ENCODE results near the gene TMX3.

Gene TMX3, protein sequence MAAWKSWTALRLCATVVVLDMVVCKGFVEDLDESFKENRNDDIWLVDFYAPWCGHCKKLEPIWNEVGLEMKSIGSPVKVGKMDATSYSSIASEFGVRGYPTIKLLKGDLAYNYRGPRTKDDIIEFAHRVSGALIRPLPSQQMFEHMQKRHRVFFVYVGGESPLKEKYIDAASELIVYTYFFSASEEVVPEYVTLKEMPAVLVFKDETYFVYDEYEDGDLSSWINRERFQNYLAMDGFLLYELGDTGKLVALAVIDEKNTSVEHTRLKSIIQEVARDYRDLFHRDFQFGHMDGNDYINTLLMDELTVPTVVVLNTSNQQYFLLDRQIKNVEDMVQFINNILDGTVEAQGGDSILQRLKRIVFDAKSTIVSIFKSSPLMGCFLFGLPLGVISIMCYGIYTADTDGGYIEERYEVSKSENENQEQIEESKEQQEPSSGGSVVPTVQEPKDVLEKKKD

DNA sequence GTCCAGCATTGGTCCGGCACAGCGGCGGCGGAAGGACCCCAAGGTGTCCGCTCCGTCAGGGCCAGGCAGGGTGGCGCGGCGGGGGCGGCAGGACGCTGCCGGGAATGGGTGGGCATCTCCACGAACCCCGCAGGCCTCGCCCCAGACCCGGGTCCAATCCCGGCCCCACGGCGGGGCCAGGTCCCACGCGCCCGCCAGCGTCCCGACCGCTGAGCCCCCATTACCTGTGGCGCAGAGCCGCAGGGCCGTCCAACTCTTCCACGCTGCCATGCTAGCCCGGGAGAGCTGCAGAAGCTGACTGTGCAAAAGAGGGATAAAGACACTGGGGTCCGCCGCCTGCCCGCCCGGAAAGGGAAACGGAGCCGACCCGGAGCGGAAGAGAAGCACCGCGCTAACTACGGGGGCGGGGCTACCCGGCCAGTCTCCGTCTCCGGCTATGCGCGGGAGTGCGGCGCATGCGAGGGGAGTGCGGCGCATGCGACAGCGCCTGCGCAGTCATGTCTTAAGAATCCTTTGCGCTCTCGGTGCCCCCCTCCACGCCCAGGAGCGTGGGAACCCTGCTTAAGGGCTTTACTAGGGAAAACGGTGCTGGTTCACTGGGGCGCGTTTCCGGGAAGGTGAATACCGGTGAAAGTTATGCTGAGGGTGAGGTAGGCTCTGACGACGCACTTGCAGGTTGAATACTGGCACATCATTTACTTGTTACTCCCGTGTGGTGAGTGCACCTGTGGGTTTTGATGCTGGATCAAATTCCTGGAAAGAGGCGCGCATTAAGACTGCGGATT is at the start of gene TMX3:
Gene TMX3 (minus strand): TSS at position 397 of the 785 bp plus-strand sequence. CDS start 127 bp downstream, at position 270.
- Histone ChIP-seq H3K27ac (peak within 1 kb of the TSS; percentile 31; the same call in 1 of the 2 replicates), H3K36me3 (ENCODE audit: insufficient read depth, low read length) (peaks cover 35% of the 10 kb centered on the region), H3K9ac (ENCODE audit: insufficient read length) (peak within 1 kb of the TSS; percentile 89), H3K4me3 (peak within 1 kb of the TSS; percentile 87), H3K9me3 (ENCODE audit: low read depth, low read length) (no peaks in the 10 kb centered on the region)
- peak; percentile 86 for TF ChIP-seq POLR2AphosphoS5 (IDR thresholded peaks at IDR 0.05; ENCODE audit: borderline replicate concordance, low read depth, low read length)
- TF ChIP-seq EZH2 (IDR thresholded peaks at IDR 0.05): no peak
- DNase-seq (ENCODE audit: low read depth, low spot score): no peak

DNA sequence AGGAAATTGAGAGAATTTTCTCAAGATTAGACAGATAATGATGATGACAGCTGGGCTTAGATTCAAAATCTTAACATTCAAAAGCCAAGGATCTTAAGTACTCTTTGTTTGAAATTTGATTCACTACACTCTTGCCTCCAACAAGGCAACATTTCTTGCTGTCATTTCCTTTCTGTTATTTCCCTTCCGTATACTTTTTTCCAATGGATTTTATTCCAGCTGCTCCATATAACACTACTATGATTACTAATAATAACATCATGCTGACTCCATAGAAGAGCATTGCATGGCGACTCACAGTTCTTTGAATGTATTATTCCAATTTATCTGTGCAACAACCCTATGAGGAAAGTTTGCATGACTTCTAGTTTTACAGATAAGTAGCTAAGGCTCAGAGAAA is 49.1 kb upstream of the TMX3 start:
- Histone ChIP-seq H3K4me3 (no peak overlapping the region), H3K27ac (no peak overlapping the region), H3K36me3 (ENCODE audit: insufficient read depth, low read length) (no peaks in the 10 kb centered on the region), H3K9me3 (ENCODE audit: low read depth, low read length) (no peaks in the 10 kb centered on the region), H3K9ac (ENCODE audit: insufficient read length) (no peak overlapping the region)
- no peak for DNase-seq (ENCODE audit: low read depth, low spot score)
- TF ChIP-seq EZH2 (IDR thresholded peaks at IDR 0.05) (no peak), POLR2AphosphoS5 (IDR thresholded peaks at IDR 0.05; ENCODE audit: borderline replicate concordance, low read depth, low read length) (no peak), FOXP2 (optimal IDR thresholded peaks at IDR 0.05; ENCODE audit: control extremely low read depth, extremely low read length, insufficient read depth) (no peak)

DNA sequence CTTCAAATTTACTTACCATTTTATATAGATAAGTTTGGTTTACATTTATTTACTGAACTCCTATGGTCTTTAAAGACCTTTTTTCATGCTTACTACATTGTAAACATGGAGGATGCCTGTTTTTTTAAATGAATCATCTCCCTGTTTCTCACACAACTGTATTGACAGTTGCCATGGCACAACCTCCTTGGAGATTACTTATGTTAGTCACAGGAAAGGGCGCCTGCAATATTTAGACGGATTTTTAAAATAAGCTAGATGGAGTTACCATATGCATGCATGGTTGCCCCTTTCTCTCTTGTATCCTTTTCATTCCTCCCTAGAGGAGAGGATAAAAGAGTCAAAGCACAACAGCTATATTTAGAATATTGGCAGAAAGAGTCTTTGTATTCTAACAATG is 48.2 kb upstream of the TMX3 start:
- H3K9me3 ChIP-seq (ENCODE audit: low read depth, low read length): no peaks in the 10 kb centered on the region
- H3K36me3 ChIP-seq (ENCODE audit: insufficient read depth, low read length): no peaks in the 10 kb centered on the region
- H3K27ac ChIP-seq: no peak overlapping the region
- H3K4me3 ChIP-seq: no peak overlapping the region
- DNase-seq (ENCODE audit: low read depth, low spot score): no peak
- no peak overlapping the region for H3K9ac ChIP-seq (ENCODE audit: insufficient read length)
- TF ChIP-seq POLR2AphosphoS5 (IDR thresholded peaks at IDR 0.05; ENCODE audit: borderline replicate concordance, low read depth, low read length) (no peak), FOXP2 (optimal IDR thresholded peaks at IDR 0.05; ENCODE audit: control extremely low read depth, extremely low read length, insufficient read depth) (no peak), EZH2 (IDR thresholded peaks at IDR 0.05) (no peak)

DNA sequence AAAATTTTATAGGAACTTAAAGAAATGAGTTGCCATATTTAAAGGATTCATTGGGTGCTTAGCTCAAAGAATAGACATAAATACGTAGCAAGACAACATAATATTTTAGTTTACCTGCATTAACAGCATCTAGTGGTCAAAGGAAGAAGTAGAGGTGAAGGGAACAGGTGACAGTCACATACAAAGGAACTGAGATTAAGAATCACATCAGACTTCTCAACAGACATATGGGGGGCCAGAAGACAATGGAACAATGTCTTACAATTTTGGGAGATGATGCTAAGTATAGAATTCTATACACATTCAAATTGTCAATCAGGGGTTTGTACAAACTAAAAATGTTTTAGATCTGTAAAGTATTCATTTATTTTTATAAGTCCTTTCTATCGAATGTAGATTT is 44.4 kb upstream of the TMX3 start:
- no peak for DNase-seq (ENCODE audit: low read depth, low spot score)

DNA sequence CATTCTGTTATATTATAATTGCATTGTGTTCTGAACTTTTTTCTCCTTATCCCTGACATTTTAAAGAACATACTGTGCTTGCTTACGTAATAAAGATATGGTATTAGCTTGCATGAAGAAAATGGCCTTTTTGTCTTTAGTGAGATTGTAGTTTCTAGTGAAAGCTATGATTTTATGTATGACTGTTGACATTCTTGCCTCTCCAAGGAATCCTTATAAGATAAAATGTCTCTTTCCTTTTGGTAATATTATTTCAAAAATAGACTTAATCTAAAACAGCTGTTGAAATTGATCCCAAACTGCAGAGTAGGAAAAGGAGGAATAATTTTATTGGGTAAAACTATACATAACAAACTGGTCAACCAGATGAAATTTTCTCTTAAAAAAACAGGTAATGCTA is 42.2 kb upstream of the TMX3 start:
- Histone ChIP-seq H3K36me3 (ENCODE audit: insufficient read depth, low read length) (no peaks in the 10 kb centered on the region), H3K27ac (no peak overlapping the region), H3K4me3 (no peak overlapping the region), H3K9me3 (ENCODE audit: low read depth, low read length) (no peaks in the 10 kb centered on the region), H3K9ac (ENCODE audit: insufficient read length) (no peak overlapping the region)
- TF ChIP-seq EZH2 (IDR thresholded peaks at IDR 0.05) (no peak), FOXP2 (optimal IDR thresholded peaks at IDR 0.05; ENCODE audit: control extremely low read depth, extremely low read length, insufficient read depth) (no peak), POLR2AphosphoS5 (IDR thresholded peaks at IDR 0.05; ENCODE audit: borderline replicate concordance, low read depth, low read length) (no peak)
- no peak for DNase-seq (ENCODE audit: low read depth, low spot score)

More for the DNA sequence above, 44.4 kb upstream of the TMX3 start:
- no peaks in the 10 kb centered on the region for H3K9me3 ChIP-seq (ENCODE audit: low read depth, low read length)
- no peak overlapping the region for H3K27ac ChIP-seq
- H3K4me3 ChIP-seq: no peak overlapping the region
- no peaks in the 10 kb centered on the region for H3K36me3 ChIP-seq (ENCODE audit: insufficient read depth, low read length)
- TF ChIP-seq FOXP2 (optimal IDR thresholded peaks at IDR 0.05; ENCODE audit: control extremely low read depth, extremely low read length, insufficient read depth) (no peak), POLR2AphosphoS5 (IDR thresholded peaks at IDR 0.05; ENCODE audit: borderline replicate concordance, low read depth, low read length) (no peak), EZH2 (IDR thresholded peaks at IDR 0.05) (no peak)
- H3K9ac ChIP-seq (ENCODE audit: insufficient read length): no peak overlapping the region

DNA sequence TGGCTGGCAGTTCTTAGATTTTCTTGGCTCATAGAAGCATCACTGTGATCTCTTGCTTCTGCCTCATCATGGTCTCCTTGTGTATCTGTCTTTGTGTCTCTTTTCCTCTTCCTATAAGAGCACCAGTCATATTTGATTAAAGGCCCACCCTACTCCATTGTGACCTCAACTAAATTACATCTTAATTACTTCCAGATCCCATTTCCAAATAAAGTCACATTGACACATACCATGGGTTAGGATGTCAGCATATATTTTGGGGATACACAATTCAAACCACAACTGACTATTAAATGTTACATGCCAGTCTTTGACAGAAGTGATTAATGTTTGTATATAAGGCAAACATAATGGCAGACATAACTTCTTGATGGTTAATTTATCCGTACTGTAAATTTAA is 27.3 kb upstream of the TMX3 start:
- no peak overlapping the region for H3K4me3 ChIP-seq
- H3K27ac ChIP-seq: no peak overlapping the region
- TF ChIP-seq POLR2AphosphoS5 (IDR thresholded peaks at IDR 0.05; ENCODE audit: borderline replicate concordance, low read depth, low read length) (no peak), FOXP2 (optimal IDR thresholded peaks at IDR 0.05; ENCODE audit: control extremely low read depth, extremely low read length, insufficient read depth) (no peak), EZH2 (IDR thresholded peaks at IDR 0.05) (no peak)
- no peak for DNase-seq (ENCODE audit: low read depth, low spot score)
- no peaks in the 10 kb centered on the region for H3K9me3 ChIP-seq (ENCODE audit: low read depth, low read length)
- no peaks in the 10 kb centered on the region for H3K36me3 ChIP-seq (ENCODE audit: insufficient read depth, low read length)
- H3K9ac ChIP-seq (ENCODE audit: insufficient read length): no peak overlapping the region

DNA sequence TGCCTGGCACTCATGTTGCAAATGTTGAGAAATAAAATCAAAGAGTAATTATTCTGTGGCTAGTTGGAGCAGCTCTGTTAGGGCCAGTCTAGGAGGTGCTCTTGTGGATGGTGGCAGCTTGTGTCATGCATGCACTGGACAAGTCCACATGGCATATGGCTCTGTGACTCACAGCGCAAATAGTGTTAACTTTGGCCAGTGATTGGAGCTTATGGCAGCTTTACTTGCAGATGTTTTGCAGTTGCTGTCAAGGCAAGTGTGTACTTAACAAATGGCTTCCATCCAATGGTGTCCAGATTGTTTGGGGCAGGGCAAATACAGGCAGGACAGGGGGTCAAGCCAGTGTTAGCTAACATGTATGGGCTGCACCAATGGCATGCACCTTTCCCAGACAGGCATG is 26.1 kb upstream of the TMX3 start:
- H3K9ac ChIP-seq (ENCODE audit: insufficient read length): no peak overlapping the region

DNA sequence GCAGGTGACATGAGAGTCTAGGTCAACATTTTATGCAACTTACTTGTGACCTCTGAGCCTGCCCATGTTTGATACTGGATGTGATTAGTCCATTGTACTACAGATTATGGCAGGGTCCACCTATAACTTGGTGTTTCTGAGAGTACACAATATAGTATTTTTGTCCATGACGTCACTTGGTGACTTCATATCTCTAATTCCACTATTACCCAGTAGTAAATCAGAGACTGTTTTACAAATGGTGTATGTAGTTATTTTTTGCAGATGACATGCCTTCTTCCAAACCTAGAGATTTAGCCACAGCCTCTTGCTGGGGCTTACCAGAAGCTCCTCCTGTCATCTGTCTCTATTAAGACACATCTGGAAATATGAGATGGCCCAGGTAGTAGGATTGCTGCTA is 24.6 kb upstream of the TMX3 start:
- TF ChIP-seq EZH2 (IDR thresholded peaks at IDR 0.05) (no peak), FOXP2 (optimal IDR thresholded peaks at IDR 0.05; ENCODE audit: control extremely low read depth, extremely low read length, insufficient read depth) (no peak), POLR2AphosphoS5 (IDR thresholded peaks at IDR 0.05; ENCODE audit: borderline replicate concordance, low read depth, low read length) (no peak)
- no peak for DNase-seq (ENCODE audit: low read depth, low spot score)

More for the DNA sequence above, 26.1 kb upstream of the TMX3 start:
- Histone ChIP-seq H3K36me3 (ENCODE audit: insufficient read depth, low read length) (no peaks in the 10 kb centered on the region), H3K27ac (no peak overlapping the region), H3K9me3 (ENCODE audit: low read depth, low read length) (no peaks in the 10 kb centered on the region), H3K4me3 (no peak overlapping the region)
- DNase-seq (ENCODE audit: low read depth, low spot score): no peak
- no peak for TF ChIP-seq POLR2AphosphoS5 (IDR thresholded peaks at IDR 0.05; ENCODE audit: borderline replicate concordance, low read depth, low read length)

More for the DNA sequence above, 24.6 kb upstream of the TMX3 start:
- no peak overlapping the region for H3K9ac ChIP-seq (ENCODE audit: insufficient read length)
- H3K36me3 ChIP-seq (ENCODE audit: insufficient read depth, low read length): no peaks in the 10 kb centered on the region
- no peaks in the 10 kb centered on the region for H3K9me3 ChIP-seq (ENCODE audit: low read depth, low read length)
- no peak overlapping the region for H3K27ac ChIP-seq
- no peak overlapping the region for H3K4me3 ChIP-seq

Measured in SK-N-MC (cell line).